Osteoblast (primary cell): ENCODE measurements around the gene ZNF717. TPM values are rescaled to one million over a fixed set of nuclear protein-coding genes. Genes with fewer than 3 reads are reported as not detected.

Experiments used
- DNase-seq: peaks from one replicate; pipeline ENCODE4 v3.0.0; 2011; ENCODE audit warnings: low spot score, mixed read lengths; ENCODE audit not compliant: insufficient read length; ENCODE audit errors: missing footprints
- H2AFZ ChIP-seq: 2 replicates; pipeline ENCODE4 v1.6.0; 2011; ENCODE audit warnings: mild to moderate bottlenecking, low read length
- H3K27ac ChIP-seq: 2 replicates; pipeline ENCODE4 v1.5.1; 2011; ENCODE audit warnings: mild to moderate bottlenecking, low read depth, low read length, moderate library complexity
- H3K27me3 ChIP-seq: 2 replicates; pipeline ENCODE4 v1.6.0; 2012; ENCODE audit warnings: mild to moderate bottlenecking, control low read depth, inconsistent platforms, low read length, moderate library complexity; ENCODE audit not compliant: insufficient read depth
- H3K36me3 ChIP-seq: 2 replicates; pipeline ENCODE4 v1.5.1; 2011; ENCODE audit warnings: mild to moderate bottlenecking, low read length, control low read depth, moderate library complexity; ENCODE audit not compliant: insufficient read depth
- H3K4me1 ChIP-seq: 2 replicates; pipeline ENCODE4 v1.5.1; 2011; ENCODE audit warnings: mild to moderate bottlenecking, low read length, control low read depth, moderate library complexity; ENCODE audit not compliant: insufficient read depth
- H3K4me2 ChIP-seq: 2 replicates; pipeline ENCODE4 v1.6.0; 2011; ENCODE audit warnings: mild to moderate bottlenecking, low read length; ENCODE audit not compliant: insufficient read depth
- H3K4me3 ChIP-seq: fragments of 200-600 bp; sonication (generic); 3 replicates; pipeline ENCODE4 v1.5.1; 2012; ENCODE audit warnings: mild to moderate bottlenecking, low read length, inconsistent platforms; ENCODE audit not compliant: insufficient read depth
- H3K79me2 ChIP-seq: 2 replicates; pipeline ENCODE4 v1.6.0; 2012; ENCODE audit warnings: mild to moderate bottlenecking, low read length, control low read depth, inconsistent platforms; ENCODE audit not compliant: insufficient read depth
- H3K9me3 ChIP-seq: 2 replicates; pipeline ENCODE4 v1.5.1; 2011; ENCODE audit warnings: low read depth, low read length, control low read depth
- H4K20me1 ChIP-seq: 2 replicates; pipeline ENCODE4 v1.6.0; 2012; ENCODE audit warnings: mild to moderate bottlenecking, low read length, control low read depth; ENCODE audit not compliant: insufficient read depth
- small RNA-seq: library from RNA; depleted of rRNA; stranded (forward); fragments of <200 nt; gene quantifications from one replicate; pipeline ENCODE3, GENCODE V24; 2012
- total RNA-seq: library from RNA; depleted of rRNA; stranded (reverse); fragments of >200 nt; gene quantifications from 2 replicates; pipeline ENCODE4 v1.2.3, GENCODE V29; 2012
- TF ChIP-seq, protein P1 (sequence below): IDR thresholded peaks from 2 replicates; pipeline ENCODE4 v1.5.1; 2011; ENCODE audit warnings: mild to moderate bottlenecking, low read depth, low read length, moderate library complexity; ENCODE audit errors: extremely low read depth

The ZNF717 gene
- total RNA-seq, 1 donor = 18.5 TPM

GRCh38 chr3:75737831-75738493, 47.4 kb downstream of the ZNF717 start:
- H3K9me3 ChIP-seq = peaks cover 51% of the 10 kb centered on the region
- TF ChIP-seq, protein P1, sequence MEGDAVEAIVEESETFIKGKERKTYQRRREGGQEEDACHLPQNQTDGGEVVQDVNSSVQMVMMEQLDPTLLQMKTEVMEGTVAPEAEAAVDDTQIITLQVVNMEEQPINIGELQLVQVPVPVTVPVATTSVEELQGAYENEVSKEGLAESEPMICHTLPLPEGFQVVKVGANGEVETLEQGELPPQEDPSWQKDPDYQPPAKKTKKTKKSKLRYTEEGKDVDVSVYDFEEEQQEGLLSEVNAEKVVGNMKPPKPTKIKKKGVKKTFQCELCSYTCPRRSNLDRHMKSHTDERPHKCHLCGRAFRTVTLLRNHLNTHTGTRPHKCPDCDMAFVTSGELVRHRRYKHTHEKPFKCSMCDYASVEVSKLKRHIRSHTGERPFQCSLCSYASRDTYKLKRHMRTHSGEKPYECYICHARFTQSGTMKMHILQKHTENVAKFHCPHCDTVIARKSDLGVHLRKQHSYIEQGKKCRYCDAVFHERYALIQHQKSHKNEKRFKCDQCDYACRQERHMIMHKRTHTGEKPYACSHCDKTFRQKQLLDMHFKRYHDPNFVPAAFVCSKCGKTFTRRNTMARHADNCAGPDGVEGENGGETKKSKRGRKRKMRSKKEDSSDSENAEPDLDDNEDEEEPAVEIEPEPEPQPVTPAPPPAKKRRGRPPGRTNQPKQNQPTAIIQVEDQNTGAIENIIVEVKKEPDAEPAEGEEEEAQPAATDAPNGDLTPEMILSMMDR = no peak
- DNase-seq = no peak
- H3K4me2 ChIP-seq = no peak overlapping the region
- no peaks in the 10 kb centered on the region for H3K4me1 ChIP-seq
- H3K27ac ChIP-seq = no peak overlapping the region
- peaks cover 23% of the 10 kb centered on the region for H3K36me3 ChIP-seq
- H3K4me3 ChIP-seq = no peak overlapping the region
- H2AFZ ChIP-seq = no peak overlapping the region
- H4K20me1 ChIP-seq = no peaks in the 10 kb centered on the region
- no peaks in the 10 kb centered on the region for H3K79me2 ChIP-seq
- no peaks in the 10 kb centered on the region for H3K27me3 ChIP-seq

GRCh38 chr3:75727985-75728384, 57.4 kb downstream of the ZNF717 start:
- no peak overlapping the region for H3K27ac ChIP-seq
- H3K27me3 ChIP-seq = no peaks in the 10 kb centered on the region
- H3K36me3 ChIP-seq = no peaks in the 10 kb centered on the region

GRCh38 chr3:75692061-75692460, 93.3 kb downstream of the ZNF717 start:
- Histone ChIP-seq H3K27ac (no peak overlapping the region), H3K36me3 (no peaks in the 10 kb centered on the region), H3K9me3 (no peaks in the 10 kb centered on the region), H3K27me3 (no peaks in the 10 kb centered on the region), H3K4me3 (no peak overlapping the region), H3K4me1 (no peaks in the 10 kb centered on the region), H3K79me2 (no peaks in the 10 kb centered on the region), H4K20me1 (no peaks in the 10 kb centered on the region), H2AFZ (no peak overlapping the region), H3K4me2 (no peak overlapping the region)
- TF ChIP-seq, protein P1 = no peak
- no peak for DNase-seq

More at GRCh38 chr3:75727985-75728384, 57.4 kb downstream of the ZNF717 start:
- H3K4me3 ChIP-seq = no peak overlapping the region
- H2AFZ ChIP-seq = no peak overlapping the region
- no peak for DNase-seq
- no peaks in the 10 kb centered on the region for H3K4me1 ChIP-seq
- no peaks in the 10 kb centered on the region for H4K20me1 ChIP-seq
- no peaks in the 10 kb centered on the region for H3K79me2 ChIP-seq
- no peak overlapping the region for H3K4me2 ChIP-seq
- peaks cover 24% of the 10 kb centered on the region for H3K9me3 ChIP-seq
- TF ChIP-seq, protein P1 = no peak

DNA sequence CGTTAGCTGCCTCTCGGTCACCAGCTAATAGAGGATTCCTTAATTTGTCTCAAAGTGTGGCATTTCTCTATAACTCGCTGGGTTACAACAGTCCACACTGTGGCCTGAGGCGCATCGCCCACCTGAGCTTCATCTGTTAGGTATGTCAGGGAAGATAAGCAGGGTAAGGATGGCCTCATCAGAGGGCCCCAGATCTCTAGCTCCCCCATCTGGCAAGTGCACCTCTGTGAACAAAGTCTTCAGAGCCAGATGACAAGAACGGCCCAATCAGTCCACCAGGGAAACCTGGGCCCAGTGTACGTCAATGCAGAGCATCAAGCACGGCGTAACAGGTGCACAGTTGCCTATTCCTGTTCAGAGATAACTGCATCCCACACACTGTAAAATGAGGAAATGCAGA, 98.0 kb downstream of the ZNF717 start:
- Histone ChIP-seq H3K79me2 (no peaks in the 10 kb centered on the region), H3K27me3 (no peaks in the 10 kb centered on the region), H3K36me3 (no peaks in the 10 kb centered on the region), H3K4me1 (no peaks in the 10 kb centered on the region), H2AFZ (no peak overlapping the region), H3K27ac (no peak overlapping the region), H3K4me3 (no peak overlapping the region), H4K20me1 (no peaks in the 10 kb centered on the region), H3K9me3 (no peaks in the 10 kb centered on the region), H3K4me2 (no peak overlapping the region)
- TF ChIP-seq, protein P1 = no peak
- DNase-seq = no peak

Small RNAs within 50 kb of the gene (small RNA-seq; reads per million reads assigned to genes)
- not detected for gene MIR4273

Other genes with a start within 250 kb of the ZNF717 start
- under 0.01 TPM in 1 of 2 replicates, not detected in the other for gene FRG2C, start 121.2 kb downstream of the ZNF717 start, total RNA-seq